ENCODE data around the gene EDAR.

The EDAR gene

GRCh38 chr2:108988796-108989713 is at the start of gene EDAR:
Gene EDAR, minus strand, starts transcription at chr2:108989220. Its CDS starts 58,206 bp downstream, at chr2:108931014.
- peak; percentile 14 for DNase-seq (ENCODE audit: low spot score)

- DNase-seq (ENCODE audit: low spot score) = no peak
Measured at GRCh38 chr2:109033171-109033570, 44.2 kb upstream of the EDAR start.

GRCh38 chr2:109032229-109032820 is 43.3 kb upstream of the EDAR start:
- no peak for DNase-seq (ENCODE audit: low spot score)

- DNase-seq (ENCODE audit: low spot score) = no peak
Measured at GRCh38 chr2:109031476-109032228, 42.6 kb upstream of the EDAR start.

GRCh38 chr2:109030870-109031475 is 42.0 kb upstream of the EDAR start:
- DNase-seq (ENCODE audit: low spot score) = no peak

- no peak for DNase-seq (ENCODE audit: low spot score)
Measured at GRCh38 chr2:109029490-109030201, 40.6 kb upstream of the EDAR start.

GRCh38 chr2:109028738-109029489 is 39.9 kb upstream of the EDAR start:
- DNase-seq (ENCODE audit: low spot score) = no peak

- DNase-seq (ENCODE audit: low spot score) = no peak
Measured at GRCh38 chr2:109028277-109028676, 39.3 kb upstream of the EDAR start.

- DNase-seq (ENCODE audit: low spot score) = no peak
Measured at GRCh38 chr2:109027702-109028101, 38.7 kb upstream of the EDAR start.

- DNase-seq (ENCODE audit: low spot score) = no peak
Measured at GRCh38 chr2:109024477-109024876, 35.5 kb upstream of the EDAR start.

GRCh38 chr2:109021895-109022300 is 32.9 kb upstream of the EDAR start:
- no peak for DNase-seq (ENCODE audit: low spot score)

GRCh38 chr2:109020217-109020637 is 31.2 kb upstream of the EDAR start:
- DNase-seq (ENCODE audit: low spot score) = no peak

- DNase-seq (ENCODE audit: low spot score) = no peak
Measured at GRCh38 chr2:109018452-109018851, 29.4 kb upstream of the EDAR start.

GRCh38 chr2:109017017-109017416 is 28.0 kb upstream of the EDAR start:
- DNase-seq (ENCODE audit: low spot score) = no peak

GRCh38 chr2:109016376-109016775 is 27.4 kb upstream of the EDAR start:
- DNase-seq (ENCODE audit: low spot score) = no peak

- no peak for DNase-seq (ENCODE audit: low spot score)
Measured at GRCh38 chr2:109014476-109014875, 25.5 kb upstream of the EDAR start.

GRCh38 chr2:109013051-109013450 is 24.0 kb upstream of the EDAR start:
- DNase-seq (ENCODE audit: low spot score) = no peak

- peak; percentile 55 for DNase-seq (ENCODE audit: low spot score)
Measured at GRCh38 chr2:109009920-109010610, 21.0 kb upstream of the EDAR start.

- DNase-seq (ENCODE audit: low spot score) = no peak
Measured at GRCh38 chr2:109006971-109007370, 18.0 kb upstream of the EDAR start.

- no peak for DNase-seq (ENCODE audit: low spot score)
Measured at GRCh38 chr2:109005686-109006204, 16.7 kb upstream of the EDAR start.

All from RKO (cell line).